ENCODE data around the gene PIM1. TPM values are rescaled to one million over a fixed set of nuclear protein-coding genes. Genes with fewer than 3 reads are reported as not detected.

PIM1 gene
- total RNA-seq, 1 experiment from 2014 or later = 18.6 TPM

GRCh38 chr6:37146735-37147157 is 23.2 kb upstream of the PIM1 start:
- no TSS peak for BruUV-seq (replicated peaks)
- intact Hi-C loops (cut with micrococcal nuclease; ENCODE audit: unreplicated experiment) = no loop called here
- Mint-ChIP-seq H3K4me3 (ENCODE audit: low read depth, unreplicated experiment) (no peak overlapping the region), H3K36me3 (ENCODE audit: insufficient read depth, unreplicated experiment) (no peaks in the 10 kb centered on the region), H3K27ac (ENCODE audit: unreplicated experiment) (no peak overlapping the region), H3K4me1 (ENCODE audit: low read depth, unreplicated experiment) (peaks cover 27% of the 10 kb centered on the region), H3K27me3 (ENCODE audit: unreplicated experiment) (no peaks in the 10 kb centered on the region), H3K9me3 (ENCODE audit: low read depth, unreplicated experiment) (no peaks in the 10 kb centered on the region)
- no peak for DNase-seq
- CTCF ChIA-PET = interaction anchor here (0.6 kb wide), 1 partner anchor 129 kb away, joined by 4 read pairs; no protein-coding TSS in a partner anchor
- no peak for TF ChIP-seq CTCF (IDR thresholded peaks at IDR 0.05; ENCODE audit: unreplicated experiment)

- Mint-ChIP-seq H3K27ac (ENCODE audit: unreplicated experiment) (no peak overlapping the region), H3K4me3 (ENCODE audit: low read depth, unreplicated experiment) (no peak overlapping the region), H3K9me3 (ENCODE audit: low read depth, unreplicated experiment) (no peaks in the 10 kb centered on the region), H3K27me3 (ENCODE audit: unreplicated experiment) (no peaks in the 10 kb centered on the region), H3K36me3 (ENCODE audit: insufficient read depth, unreplicated experiment) (no peaks in the 10 kb centered on the region), H3K4me1 (ENCODE audit: low read depth, unreplicated experiment) (peaks cover 8% of the 10 kb centered on the region)
- intact Hi-C loops (cut with micrococcal nuclease; ENCODE audit: unreplicated experiment) = no loop called here
- TF ChIP-seq CTCF (IDR thresholded peaks at IDR 0.05; ENCODE audit: unreplicated experiment) = no peak
- DNase-seq = no peak
- BruUV-seq (replicated peaks) = no TSS peak
- CTCF ChIA-PET = no interaction called here
These were observed 20.2 kb upstream of the PIM1 start for GRCh38 chr6:37149745-37150144.

GRCh38 chr6:37150314-37150713 is 19.6 kb upstream of the PIM1 start:
- no peaks in the 10 kb centered on the region for H3K9me3 Mint-ChIP-seq (ENCODE audit: low read depth, unreplicated experiment)
- intact Hi-C loops (cut with micrococcal nuclease; ENCODE audit: unreplicated experiment) = no loop called here
- H3K27ac Mint-ChIP-seq (ENCODE audit: unreplicated experiment) = no peak overlapping the region
- no TSS peak for BruUV-seq (replicated peaks)
- H3K27me3 Mint-ChIP-seq (ENCODE audit: unreplicated experiment) = no peaks in the 10 kb centered on the region
- DNase-seq = no peak
- no peak overlapping the region for H3K4me3 Mint-ChIP-seq (ENCODE audit: low read depth, unreplicated experiment)
- no peak for TF ChIP-seq CTCF (IDR thresholded peaks at IDR 0.05; ENCODE audit: unreplicated experiment)
- CTCF ChIA-PET = interaction anchor here (0.7 kb wide), 1 partner anchor 116 kb away, joined by 3 read pairs; no protein-coding TSS in a partner anchor
- H3K36me3 Mint-ChIP-seq (ENCODE audit: insufficient read depth, unreplicated experiment) = no peaks in the 10 kb centered on the region
- peaks cover 11% of the 10 kb centered on the region for H3K4me1 Mint-ChIP-seq (ENCODE audit: low read depth, unreplicated experiment)

GRCh38 chr6:37155394-37156312 is 14.3 kb upstream of the PIM1 start:
- H3K4me1 Mint-ChIP-seq (ENCODE audit: low read depth, unreplicated experiment) = peaks cover 18% of the 10 kb centered on the region
- intact Hi-C loops (cut with micrococcal nuclease; ENCODE audit: unreplicated experiment) = no loop called here
- H3K36me3 Mint-ChIP-seq (ENCODE audit: insufficient read depth, unreplicated experiment) = no peaks in the 10 kb centered on the region
- CTCF ChIA-PET = interaction anchor here (0.6 kb wide), 1 partner anchor 13 kb away, joined by 6 read pairs; no protein-coding TSS in a partner anchor
- no peaks in the 10 kb centered on the region for H3K27me3 Mint-ChIP-seq (ENCODE audit: unreplicated experiment)
- DNase-seq = no peak
- BruUV-seq (replicated peaks) = no TSS peak
- TF ChIP-seq CTCF (IDR thresholded peaks at IDR 0.05; ENCODE audit: unreplicated experiment) = no peak
- no peaks in the 10 kb centered on the region for H3K9me3 Mint-ChIP-seq (ENCODE audit: low read depth, unreplicated experiment)
- H3K4me3 Mint-ChIP-seq (ENCODE audit: low read depth, unreplicated experiment) = peak overlapping the region; percentile 49
- peak overlapping the region; percentile 12 for H3K27ac Mint-ChIP-seq (ENCODE audit: unreplicated experiment)
